ENCODE data around the gene PPP2R5E.
A peak's percentile ranks its signal among the peaks of the same experiment; 100 is the strongest.

The PPP2R5E gene

DNA sequence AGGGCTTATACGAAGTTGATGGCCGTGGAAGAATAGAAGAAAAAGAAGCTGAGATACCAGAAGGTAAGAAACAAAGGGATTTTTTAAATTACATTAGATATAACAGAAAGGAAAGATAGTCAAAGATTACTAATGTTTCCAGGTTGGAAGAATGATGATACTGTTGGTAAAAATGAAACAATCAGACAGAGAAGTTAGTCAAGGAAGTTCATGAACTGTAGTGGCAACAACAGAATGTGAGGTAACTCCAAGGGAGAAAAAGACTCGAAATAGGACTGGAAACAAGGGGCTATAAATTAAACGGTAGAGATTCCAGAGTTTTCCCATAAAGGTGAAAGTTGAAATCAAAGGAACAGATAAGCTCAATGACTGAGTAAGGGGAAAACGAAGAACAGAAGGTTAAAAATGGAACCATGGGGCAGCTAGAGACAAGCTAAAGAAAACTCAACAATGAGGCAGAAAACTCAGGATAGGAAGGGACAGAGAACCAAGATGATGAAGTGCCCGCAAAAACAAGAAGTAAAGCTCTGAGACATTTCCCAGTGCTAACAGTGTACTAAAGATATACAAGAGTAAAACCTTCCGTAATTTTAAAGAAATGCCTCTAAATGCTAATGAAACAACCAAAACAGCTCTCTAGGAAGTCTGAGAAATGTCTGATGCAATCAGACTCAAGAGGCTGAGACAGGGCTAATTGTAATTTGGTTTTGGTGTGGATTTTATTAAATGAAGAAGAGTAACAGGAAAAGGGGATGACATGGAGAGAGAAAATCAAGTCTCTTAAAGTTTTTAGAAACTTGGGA lies 70.0 kb downstream of the PPP2R5E start:
- DNase-seq (ENCODE audit: low read depth in 3 of 3): no peak

DNA sequence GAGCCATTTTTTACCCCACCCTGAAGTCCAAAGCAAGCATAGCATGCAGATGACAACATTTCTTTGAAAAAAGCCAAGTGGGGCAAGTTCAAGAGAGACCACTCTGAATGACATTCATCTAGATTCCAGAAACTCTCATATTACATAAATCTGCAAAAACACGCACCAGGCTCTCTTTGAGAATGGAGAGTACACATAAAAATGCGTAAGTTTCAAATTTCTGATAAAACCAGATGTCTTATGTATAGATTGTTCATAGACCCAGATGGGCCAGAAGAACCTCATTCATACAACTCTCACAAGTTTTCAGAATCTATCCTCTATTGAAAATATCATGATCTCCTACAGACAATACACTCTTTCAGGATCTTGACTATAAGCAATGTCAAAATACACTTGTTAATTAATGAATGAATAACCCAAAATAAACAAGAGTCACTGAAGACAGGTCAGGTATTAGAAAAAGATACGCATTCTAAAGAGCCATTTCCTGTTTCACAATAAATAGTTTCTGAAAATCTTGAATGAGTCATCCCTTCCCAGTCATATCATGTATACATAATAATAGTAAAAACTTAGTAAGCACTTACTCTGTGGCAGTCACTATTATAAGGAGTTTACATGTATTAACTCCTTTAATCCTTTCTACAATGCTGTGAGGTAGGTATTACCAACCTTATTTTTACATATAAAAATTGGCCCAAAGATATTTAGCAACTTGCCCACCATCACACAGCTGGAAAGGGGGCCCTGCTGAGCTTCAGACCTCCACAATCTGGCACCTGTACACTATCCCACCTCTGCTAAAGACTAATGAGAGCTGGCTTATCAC lies 72.0 kb downstream of the PPP2R5E start:
- no peak for DNase-seq (ENCODE audit: low read depth in 3 of 3)

DNA sequence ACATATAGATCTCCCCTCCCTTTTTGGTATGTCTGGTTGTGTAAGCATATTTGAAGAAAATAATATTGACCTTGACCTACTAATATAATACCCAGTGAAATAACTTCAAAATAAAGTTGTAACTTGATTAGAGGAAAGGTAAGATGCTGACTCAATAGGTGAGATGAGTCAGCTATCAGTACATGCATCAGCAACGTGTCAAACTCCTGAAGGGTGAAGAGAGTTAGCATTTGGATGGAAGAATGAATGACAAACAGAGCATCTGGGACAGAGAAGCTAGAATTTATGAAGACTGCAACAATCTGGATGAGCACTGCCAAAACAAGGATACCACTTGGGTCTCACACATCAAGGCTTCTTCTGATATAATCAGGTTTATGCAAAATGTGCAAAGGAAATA lies 74.9 kb downstream of the PPP2R5E start:
- DNase-seq (ENCODE audit: low read depth in 3 of 3): no peak

DNA sequence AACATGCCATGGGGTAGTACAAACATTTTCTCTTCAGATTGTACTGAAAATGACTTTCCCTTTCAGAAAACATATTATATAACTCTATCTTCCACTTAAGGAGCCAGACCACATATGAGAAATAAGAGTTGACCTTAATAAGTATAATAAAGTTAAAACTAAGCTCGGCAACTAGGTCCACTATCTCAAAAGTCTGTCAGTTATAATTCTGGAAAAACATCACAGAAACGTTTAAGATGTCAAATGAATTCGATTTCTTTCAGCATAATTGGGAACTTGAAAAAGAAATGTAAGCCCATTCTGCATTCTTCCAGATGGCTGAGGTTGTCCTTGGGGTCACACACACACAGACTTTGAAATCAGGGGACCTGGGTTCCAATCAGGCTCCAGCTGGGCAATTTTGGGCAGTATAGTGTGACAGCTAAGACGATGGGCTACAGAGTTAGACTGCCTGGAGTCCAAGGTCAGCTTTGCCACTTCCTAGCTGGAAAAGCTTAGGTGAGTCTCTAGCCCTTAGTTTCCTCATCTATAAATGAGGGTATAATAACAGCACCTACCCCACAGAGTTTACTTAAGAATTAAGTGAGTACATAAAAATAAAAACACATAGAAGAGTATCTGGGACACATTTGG lies 75.6 kb downstream of the PPP2R5E start:
- DNase-seq (ENCODE audit: low read depth in 3 of 3): no peak

DNA sequence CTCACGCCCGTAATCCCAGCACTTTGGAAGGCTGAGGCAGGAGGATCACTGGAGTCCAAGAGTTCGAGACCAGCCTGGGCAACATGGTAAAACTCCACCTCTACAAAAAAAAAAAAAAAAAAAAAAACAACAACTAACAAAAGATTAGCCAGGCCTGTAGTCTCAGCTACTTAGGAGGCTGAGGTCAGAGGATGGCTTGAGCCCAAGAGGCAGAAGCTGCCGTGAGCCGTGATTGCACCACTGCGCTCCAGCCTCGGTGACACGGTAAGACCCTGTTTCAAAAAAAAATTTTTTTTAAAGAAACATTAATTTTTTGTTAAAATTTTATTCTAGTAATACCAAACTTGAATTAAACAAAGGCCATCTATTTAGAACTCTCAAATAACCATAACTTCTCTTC lies 77.8 kb downstream of the PPP2R5E start:
- no peak for DNase-seq (ENCODE audit: low read depth in 3 of 3)

DNA sequence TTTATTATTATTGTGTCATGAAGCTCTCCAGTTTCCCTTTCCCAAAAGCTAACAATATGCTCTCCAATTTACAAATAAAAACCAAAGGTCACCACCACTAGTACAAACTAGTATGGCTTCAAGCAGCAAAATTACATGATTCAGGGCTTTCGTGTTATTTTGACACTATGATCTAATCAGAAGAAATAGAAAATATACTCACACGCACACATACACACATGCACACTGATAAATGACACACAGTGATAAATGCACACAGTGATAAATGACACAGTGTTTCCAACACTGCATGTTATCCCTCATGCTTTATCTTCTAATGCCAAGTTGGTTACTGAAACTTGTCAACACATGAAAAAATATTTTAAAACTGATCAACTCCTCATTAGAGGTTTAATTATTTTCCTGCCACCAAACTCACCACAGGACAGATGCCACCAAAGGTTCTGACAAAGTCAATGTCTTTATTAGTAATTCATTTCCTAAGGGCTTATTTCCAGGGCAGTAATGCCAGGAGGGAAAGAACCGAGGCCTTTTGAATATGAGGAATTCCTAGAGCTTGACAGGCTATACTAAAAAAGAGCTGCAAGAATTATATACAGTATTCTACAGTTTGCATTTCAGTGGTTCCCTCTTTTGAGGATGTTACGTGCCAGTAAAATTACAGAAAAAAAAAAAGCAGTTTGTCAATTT lies 82.4 kb downstream of the PPP2R5E start:
- no peak for DNase-seq (ENCODE audit: low read depth in 3 of 3)

DNA sequence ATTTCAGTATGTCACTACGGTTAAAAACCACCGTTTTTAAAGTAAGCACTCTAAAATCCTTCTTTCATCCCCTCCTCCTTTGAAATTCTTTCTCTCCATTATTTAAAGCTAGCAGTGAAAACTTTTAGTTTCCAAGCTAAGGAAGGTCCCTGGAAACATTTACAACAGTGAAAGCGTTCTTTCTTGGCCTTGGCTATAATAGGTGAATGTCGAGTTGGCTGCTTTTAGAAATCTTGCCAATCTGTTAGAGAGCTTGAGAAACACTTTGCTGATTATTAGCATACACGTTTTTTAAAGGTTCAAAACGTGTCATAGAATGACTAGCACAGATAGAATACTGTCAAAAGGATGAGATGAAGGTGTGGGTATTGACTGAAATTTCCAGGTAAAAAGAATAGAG lies 83.4 kb downstream of the PPP2R5E start:
- DNase-seq (ENCODE audit: low read depth in 3 of 3): no peak

DNA sequence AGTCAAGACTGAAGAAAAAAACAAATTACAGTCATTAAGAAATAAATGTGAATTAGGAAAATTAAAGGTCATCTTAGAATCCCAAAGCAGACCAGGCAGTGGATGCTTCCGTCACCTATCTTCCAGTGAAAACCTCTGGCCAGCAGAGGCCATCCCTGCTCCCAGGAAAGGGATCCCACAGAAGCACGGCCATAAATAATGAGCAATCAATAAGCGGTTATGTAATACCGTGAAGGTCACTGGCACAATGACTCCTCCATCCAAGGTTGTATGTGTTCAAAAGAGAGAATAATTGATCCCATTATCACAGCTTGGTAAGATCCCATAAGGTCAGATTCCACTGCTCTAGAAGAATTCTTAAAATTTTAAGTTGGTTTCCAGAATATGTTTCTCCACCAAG lies 85.7 kb downstream of the PPP2R5E start:
- no peak for DNase-seq (ENCODE audit: low read depth in 3 of 3)

DNA sequence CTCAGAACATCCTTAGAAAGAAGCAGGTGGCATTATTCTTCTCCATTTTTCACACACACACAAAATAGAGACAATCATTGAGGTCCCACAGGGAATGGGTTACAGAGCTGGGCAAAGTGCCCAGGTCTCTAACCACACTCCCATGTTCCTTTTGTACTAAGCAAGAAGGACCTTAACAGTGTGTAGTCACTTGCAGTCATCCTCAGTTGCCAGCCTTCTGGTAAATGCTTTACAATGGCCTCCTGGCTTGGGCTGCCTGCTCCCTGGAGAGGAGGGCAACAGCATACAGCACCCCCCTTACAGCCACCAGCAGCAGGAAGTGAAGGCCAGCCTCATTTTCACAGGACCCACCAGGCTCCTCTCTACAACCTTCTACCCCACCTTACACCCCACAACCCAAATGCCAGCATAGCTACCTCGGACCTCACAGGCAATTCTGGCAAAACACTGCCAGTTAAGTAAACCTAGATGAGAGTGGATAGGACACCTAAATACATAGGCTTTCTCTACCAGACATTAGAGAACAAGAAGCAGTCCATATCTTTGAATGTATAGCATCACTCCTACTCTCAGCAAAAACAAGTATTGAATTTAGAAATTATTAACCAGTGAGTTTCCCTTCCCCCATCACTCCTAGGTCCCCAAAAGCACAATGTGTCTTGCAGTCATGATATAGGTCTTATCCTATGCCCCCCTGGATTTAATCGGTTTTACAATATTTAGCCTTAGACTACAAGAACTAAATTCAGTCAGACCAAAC lies 88.1 kb downstream of the PPP2R5E start:
- DNase-seq (ENCODE audit: low read depth in 3 of 3): no peak

DNA sequence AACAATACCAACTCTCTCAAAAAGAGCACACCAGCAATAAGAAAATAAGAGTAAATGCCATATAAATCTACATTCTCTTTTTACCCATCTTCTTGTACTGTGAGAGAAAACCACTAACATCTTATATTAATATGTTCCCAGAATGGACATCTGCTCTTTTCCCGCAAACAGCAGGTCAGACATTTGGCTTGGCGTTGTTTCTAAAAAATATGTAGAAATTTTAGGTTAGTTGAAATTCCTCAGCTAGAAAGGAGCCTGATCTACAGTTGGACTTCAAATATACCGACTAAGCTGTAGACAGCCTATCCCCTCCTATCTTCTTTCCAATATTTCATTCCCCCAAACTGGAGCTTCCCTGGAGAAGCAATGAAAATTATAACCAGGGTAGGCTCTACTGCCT lies 88.7 kb downstream of the PPP2R5E start:
- DNase-seq (ENCODE audit: low read depth in 3 of 3): no peak

DNA sequence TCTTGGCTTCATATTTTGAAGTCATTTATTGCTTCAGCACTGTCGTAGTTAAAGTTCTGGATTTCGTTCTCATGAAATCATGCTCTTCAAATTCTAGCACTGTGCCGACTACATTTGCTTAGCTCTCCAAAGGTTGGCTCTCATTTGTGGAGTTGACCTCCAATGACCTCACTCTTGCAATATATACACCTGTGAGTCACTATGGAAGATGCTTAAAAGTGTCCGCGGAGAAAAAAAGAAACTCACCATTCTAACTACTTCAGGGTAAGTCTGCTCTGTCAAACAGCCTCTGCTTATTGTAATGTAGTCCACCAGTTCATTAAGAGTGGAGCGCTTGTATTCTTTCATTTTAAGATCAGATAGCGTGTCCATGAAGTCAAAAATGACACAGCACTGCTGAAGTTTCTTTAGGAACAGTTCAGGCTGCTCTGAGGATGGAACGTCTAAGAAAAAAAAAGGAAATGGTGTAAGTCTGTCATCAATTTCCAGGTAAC lies 89.7 kb downstream of the PPP2R5E start:
- DNase-seq (ENCODE audit: low read depth in 3 of 3): no peak

DNA sequence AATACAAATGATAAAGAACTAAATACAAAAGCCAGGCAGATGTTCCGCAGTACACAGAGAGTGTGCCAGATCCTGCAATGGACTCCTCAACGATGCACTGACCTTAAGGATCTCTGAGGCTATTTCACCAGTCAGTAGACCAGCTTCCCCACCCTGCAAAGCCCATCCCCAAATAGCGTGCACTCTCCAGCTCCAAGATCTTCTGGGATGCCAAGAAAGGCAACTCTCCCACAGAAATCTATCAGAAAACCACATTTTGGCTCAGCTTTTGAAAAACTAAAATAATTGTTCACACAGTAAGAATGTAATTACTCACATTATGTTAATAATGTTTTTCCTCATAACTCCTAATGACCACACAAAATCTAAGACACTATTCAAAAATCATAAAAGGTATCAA lies 90.4 kb downstream of the PPP2R5E start:
- no peak for DNase-seq (ENCODE audit: low read depth in 3 of 3)

DNA sequence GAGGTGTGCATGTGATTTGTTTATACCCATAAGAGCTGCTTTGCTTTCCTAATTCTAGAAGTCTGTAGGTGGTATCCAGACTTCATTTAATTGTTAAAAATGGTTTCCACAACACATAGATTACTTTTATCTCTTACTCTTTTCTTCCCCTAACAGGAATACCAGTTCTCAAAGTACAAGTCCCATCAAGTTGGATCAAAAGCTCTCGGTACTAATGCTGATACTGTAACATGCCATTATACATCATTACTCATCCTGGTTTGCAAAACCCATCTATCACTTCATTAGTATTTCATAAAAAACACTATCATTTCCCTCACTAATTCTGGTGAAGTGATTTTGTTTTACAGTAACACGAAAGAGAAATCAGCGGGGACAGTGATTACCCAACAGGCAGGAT lies 94.3 kb downstream of the PPP2R5E start:
- no peak for DNase-seq (ENCODE audit: low read depth in 3 of 3)

DNA sequence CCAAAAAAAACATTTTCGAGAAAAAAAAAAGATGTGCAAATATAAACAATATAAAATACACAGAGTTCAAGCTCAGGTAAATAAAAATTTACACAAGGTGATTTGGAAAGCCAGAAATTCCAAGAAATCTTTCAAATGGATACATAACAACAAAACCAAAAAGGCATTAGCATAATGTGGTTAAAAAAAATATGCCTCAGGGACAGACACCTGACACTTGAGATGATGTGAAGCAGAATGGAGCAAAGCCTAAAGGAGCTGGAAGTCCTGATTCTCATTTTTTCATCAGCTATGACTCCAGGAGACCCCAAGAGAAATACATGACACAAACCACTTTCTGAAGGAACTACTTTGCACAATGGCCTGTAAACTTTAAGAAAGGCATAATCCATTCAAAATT lies 98.6 kb downstream of the PPP2R5E start:
- no peak for DNase-seq (ENCODE audit: low read depth in 3 of 3)

DNA sequence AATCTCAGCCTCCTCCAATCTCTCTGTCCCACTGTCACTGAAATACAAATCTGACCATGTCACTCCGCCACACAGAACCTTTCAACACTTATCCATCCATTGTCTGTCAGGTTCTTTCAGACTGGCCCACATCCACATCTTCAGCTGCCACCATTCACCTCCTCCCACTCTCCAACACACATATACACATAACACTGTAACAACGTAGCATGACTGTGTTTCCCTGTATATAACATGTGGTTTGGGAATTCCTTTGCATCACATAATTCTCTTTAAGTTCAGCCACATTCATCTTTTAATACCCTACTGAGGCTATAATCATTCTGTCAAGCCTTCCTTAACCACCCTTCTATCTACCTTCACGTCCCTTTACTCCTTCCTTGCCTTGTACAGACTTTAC lies 99.2 kb downstream of the PPP2R5E start:
- DNase-seq (ENCODE audit: low read depth in 3 of 3): no peak

DNA sequence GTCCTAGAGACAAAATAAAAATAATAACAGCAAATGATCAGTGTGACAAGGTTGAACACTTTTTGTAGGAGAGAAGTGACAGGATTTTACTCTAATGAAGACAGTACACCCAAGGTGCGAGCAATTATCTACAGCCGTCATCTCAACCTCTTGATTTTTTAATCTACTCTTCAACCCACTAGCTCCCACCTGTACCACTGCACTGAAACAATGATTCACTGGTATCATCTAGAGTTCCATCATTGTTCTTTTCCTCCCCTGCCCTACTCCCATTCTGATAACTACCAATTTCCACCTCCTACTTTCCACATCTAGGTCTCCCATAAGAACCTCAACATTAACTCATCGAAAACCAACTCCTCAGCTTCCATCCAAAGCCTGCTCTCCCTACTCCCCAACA lies 99.8 kb downstream of the PPP2R5E start:
- no peak for DNase-seq (ENCODE audit: low read depth in 3 of 3)

DNA sequence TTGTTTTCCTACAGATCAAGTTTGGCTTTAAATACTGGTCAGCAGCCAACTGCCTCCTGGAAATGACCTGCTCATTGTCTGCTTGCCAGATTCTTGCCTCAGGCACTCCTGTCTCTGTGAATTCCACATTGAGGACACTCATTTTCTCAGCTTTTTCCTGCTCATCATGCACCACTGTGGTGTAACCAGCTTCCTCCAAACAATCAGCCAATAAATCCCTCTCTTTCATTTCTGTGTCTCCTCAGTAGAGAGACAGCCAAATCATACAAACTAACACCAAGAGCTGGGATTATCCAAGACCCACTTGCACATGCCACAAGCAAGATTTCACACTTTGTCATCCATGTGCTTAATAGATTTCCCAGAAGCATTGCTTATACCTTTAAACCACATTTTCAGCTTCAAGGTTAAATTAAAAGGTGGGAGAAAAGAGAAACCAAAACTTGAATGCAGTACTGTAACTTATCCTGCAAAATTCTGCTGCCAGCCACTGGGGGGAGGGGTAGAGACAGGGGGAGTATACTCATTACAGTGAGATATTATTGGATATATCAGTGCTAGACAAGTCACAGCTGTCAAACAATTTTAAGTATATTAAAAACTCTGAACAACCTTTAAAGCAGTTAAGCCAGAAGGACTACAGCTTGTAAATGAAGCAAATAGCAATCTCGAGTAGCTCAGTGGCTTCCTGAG lies 105.0 kb downstream of the PPP2R5E start:
- peak in 2 of 3 experiments; percentile 1 to 11 for DNase-seq (ENCODE audit: low read depth in 3 of 3)

DNA sequence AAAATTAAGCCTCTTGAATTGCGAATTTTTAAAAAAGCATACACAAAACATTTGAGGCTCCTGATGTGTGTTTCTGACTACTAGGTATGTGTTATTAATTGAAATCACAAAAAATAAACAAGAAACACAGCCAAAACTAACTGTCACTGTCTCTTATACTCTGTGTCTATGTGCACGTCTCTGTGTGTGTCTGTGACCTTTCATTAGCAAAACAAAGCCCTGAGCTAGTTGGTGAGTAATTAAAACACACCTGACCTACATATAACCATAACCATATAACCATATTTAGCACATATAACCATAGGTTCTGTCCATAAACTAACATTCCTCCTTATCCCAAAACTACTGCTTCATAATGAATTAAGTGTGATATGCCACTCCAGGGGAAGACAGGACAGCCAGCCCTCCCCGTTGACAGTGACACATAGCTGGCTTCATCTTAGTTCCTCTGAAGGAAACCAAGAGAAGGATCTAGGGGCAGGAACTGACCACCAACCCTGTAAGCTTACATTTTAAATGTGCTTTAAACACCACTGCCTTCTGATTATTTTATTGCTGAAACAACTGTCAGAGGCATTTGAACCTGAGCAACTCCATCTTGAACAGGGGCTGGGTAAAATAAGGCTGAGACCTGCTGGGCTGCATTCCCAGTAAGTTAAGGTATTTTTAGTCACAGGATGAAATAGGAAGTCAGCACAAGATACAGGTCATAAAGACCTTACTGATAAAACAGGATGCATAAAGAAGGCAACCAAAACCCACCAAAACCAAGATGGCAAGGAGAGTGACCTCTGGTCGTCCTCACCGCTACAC lies 106.7 kb downstream of the PPP2R5E start:
- DNase-seq (ENCODE audit: low read depth in 3 of 3): no peak

DNA sequence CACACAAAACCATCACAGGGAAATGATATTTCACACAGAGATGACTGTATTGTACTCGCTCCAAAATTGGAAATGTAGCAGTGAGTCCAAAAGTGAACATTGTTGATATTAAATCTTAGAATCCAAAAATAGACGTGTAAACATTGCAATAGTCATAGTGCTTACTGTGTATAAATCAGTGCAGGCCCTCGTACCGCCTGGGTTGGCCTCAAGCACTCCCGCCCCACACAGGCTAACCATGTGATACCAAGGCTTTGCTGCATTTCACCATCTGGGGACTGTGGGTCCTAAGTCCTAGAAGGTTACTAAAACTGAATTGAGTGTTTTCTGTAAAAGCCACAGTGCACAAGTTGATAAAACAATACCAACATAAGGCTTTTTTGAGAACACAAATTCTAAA lies 107.3 kb downstream of the PPP2R5E start:
- DNase-seq (ENCODE audit: low read depth in 3 of 3): no peak

DNA sequence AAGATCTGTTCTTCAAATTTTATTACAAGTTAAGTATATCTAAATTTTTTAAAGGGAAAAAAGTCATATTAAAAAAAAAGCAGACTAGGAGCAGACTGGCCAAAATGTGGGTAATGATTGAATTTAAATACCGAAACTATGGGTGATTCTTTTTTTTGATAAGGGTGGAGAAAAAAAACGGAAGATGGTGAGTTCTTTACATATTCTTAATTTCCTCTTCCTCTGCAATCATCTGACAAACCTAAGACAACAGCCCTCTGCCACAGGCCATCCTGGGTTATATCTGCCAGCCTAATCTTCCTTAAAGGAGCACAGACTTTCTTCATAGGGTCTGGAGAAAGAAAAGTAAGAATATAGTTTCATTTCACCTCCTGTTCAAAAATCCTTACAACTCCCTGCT lies 108.0 kb downstream of the PPP2R5E start:
- DNase-seq (ENCODE audit: low read depth in 3 of 3): no peak
